GM21447 (cell line): Measurements from ENCODE around the gene TUBB4B.

Source experiments
- ATAC-seq: cut with Tn5 transposase; IDR thresholded peaks from one replicate; pipeline ENCODE4 v1.9.1; 2021; ENCODE audit not compliant: unreplicated experiment

TUBB4B gene

GRCh38 chr9:137224830-137225694, 16.0 kb upstream of the TUBB4B start, which contains the start of gene CYSRT1:
TSS of gene CYSRT1 (plus strand) at chr9:137225174. CDS start at chr9:137225622, 448 bp downstream.
- ATAC-seq: no peak

GRCh38 chr9:137225699-137226331, 15.3 kb upstream of the TUBB4B start:
- no peak for ATAC-seq

- no peak for ATAC-seq
Measured at GRCh38 chr9:137226338-137227053, 14.6 kb upstream of the TUBB4B start.

GRCh38 chr9:137227054-137227852, 13.8 kb upstream of the TUBB4B start, which contains the start of gene RNF224:
TSS of gene RNF224 (plus strand) at chr9:137227502. CDS start at chr9:137228336, 834 bp downstream.
- ATAC-seq: no peak

- no peak for ATAC-seq
Measured at GRCh38 chr9:137227853-137228505, 13.1 kb upstream of the TUBB4B start.

- no peak for ATAC-seq
Measured at GRCh38 chr9:137228506-137228967, 12.6 kb upstream of the TUBB4B start.

- ATAC-seq: no peak
Measured at GRCh38 chr9:137228968-137229896, 11.9 kb upstream of the TUBB4B start.

GRCh38 chr9:137229903-137230704, 11.0 kb upstream of the TUBB4B start:
- no peak for ATAC-seq

- no peak for ATAC-seq
Measured at GRCh38 chr9:137230705-137231371, 10.2 kb upstream of the TUBB4B start, which contains the start of gene SLC34A3. TSS of gene SLC34A3 (plus strand) at chr9:137230901. CDS start at chr9:137231703, 802 bp downstream.

GRCh38 chr9:137231372-137232039, 9.6 kb upstream of the TUBB4B start:
- no peak for ATAC-seq

- no peak for ATAC-seq
Measured at GRCh38 chr9:137232101-137232500, 9.0 kb upstream of the TUBB4B start.

GRCh38 chr9:137232510-137232909, 8.6 kb upstream of the TUBB4B start:
- ATAC-seq: no peak

GRCh38 chr9:137233143-137233980, 7.7 kb upstream of the TUBB4B start:
- ATAC-seq: no peak

- no peak for ATAC-seq
Measured at GRCh38 chr9:137234055-137234697, 6.9 kb upstream of the TUBB4B start.

GRCh38 chr9:137234758-137235423, 6.2 kb upstream of the TUBB4B start:
- ATAC-seq: no peak
